Bone marrow (tissue), 2 donors: ENCODE measurements around the gene TUBG1.
"Not testable (repeated sequence)": the region's sequence is repeated elsewhere in the genome, so short reads cannot be mapped to it uniquely, and the experiment has no call there.

Experiments used
- DNase-seq, 2 donors: peaks; one replicate each; lab custom pipeline; 2025; lab: John Stamatoyannopoulos, UW

The TUBG1 gene

GRCh38 chr17:42623732-42624596, 14.5 kb downstream of the TUBG1 start:
- DNase-seq, result no peak

DNA sequence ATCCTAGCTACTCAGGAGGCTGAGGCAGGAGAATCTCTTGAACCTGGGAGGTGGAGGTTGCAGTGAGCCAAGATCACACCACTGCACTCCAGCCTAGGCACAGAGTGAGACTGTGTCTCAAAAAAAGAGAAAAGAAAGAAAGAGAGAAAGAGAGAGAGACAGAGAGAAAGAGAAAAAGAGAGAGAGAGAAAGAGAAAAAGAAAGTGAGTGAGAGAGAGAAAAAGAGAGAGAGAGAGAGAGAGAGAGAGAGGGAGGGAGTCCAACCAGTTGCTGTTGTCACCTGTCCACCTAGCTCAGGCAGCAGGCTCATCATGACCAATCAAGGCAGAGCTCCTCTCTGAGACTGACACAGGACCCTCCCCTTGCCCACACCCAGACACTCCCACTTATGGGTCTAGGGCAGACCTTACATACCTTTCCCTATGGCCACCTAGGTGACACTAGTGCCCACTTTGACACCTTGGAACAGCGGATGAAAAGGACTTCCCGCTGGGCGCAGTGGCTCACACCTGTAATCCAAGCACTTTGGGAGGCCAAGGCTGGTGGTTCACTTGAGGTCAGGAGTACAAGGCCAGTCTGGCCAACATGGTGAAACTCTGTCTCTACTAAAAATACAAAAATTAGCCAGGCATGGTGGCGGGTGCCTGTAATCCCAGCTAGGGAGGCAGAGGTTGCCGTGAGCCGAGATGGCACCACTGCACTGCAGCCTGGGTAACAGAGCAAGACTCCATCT, 17.7 kb downstream of the TUBG1 start:
- not testable (repeated sequence) for DNase-seq

- no peak for DNase-seq
Observed at GRCh38 chr17:42629411-42630009, 20.0 kb downstream of the TUBG1 start.

DNA sequence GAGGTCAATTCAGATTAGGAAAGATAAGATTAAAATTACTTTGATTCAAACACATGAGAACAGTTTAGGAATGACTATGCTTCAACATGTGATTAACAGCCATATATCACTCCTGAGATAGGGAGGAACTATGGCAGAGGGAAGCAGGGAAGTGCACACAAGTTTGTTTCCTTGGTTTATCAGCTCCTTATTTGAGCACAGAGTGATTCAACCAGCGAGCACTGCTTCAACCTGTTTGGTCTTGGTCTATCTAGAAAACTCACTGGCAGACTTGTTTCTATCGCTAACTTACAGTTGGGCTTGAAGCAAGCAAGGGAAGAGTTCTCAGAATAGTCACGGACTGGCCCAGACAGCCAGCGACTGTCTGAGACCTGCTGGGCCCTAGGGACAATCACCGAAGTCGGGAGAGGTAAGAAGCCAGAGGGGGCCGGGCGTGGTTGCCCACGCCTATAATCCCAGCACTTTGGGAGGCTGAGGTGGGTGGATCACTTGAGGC, 23.5 kb downstream of the TUBG1 start:
- no peak for DNase-seq

DNA sequence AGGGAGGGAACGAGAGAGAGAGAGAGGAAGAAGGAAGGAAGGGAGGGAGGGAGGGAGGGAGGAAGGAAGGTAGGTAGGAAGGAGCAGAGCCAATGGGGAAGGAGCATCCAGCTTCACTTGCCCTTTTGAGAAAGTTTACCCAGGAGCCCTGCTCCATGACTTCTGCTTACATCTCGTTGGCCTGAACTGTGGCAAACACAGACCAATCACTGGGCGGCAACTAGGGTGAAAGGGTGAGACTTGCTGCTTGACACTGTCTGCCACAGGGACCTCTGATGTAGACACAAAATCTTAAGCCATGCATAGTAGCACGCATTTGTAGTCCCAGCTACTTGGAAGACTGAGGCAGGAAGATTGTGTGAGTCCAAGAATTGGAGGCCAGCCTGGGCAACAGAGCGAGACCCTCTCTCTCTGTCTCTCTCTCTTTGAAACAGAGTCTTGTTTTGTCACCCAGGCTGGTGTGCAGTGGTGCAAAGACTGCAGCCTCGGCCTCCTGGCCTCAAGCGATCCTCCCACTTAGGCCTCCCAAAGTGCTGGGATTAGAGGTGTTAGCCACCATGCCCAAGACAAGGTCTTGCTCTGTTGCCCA, 30.1 kb downstream of the TUBG1 start:
- no peak for DNase-seq

GRCh38 chr17:42640121-42640520, 30.6 kb downstream of the TUBG1 start:
- DNase-seq, result no peak

DNA sequence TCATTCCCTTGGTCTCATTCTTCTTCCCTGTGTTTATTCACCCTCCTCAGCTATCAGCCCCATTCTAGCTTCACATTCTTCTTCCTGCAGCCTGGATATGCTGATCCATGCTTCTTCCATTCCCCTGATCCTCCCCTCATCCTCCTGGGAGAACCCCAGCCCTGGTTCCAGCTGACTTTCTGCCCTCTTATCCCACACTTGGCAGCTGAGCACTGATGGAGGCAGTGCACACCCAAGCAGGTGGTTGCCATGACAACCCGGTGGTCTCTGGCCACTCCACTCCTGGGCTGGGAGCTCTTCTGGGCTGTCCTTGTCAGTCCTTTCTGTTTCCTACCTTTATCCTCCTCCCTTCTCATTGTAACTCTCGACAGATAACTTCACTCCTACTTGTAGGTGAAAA, 32.9 kb downstream of the TUBG1 start:
- no peak for DNase-seq

DNA sequence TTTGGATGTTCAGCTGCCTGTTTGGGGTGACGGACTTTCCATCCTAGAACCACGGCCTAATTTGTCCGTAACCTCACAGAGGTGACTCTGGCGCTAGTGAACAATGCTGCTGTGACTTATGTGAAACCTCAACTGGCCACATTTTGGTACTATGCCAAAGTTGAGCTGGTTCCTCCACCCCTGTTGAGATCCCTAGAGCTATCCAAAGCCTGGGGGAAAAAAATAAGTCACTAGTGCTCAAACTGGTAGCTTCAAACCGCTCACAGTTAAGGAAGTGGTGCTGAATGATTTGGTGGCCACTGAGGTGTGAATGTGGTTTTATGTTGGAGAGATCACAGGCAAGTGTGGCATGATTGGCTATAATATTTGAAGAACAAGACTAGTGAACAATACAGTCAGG, 38.3 kb downstream of the TUBG1 start:
- DNase-seq, result no peak

DNA sequence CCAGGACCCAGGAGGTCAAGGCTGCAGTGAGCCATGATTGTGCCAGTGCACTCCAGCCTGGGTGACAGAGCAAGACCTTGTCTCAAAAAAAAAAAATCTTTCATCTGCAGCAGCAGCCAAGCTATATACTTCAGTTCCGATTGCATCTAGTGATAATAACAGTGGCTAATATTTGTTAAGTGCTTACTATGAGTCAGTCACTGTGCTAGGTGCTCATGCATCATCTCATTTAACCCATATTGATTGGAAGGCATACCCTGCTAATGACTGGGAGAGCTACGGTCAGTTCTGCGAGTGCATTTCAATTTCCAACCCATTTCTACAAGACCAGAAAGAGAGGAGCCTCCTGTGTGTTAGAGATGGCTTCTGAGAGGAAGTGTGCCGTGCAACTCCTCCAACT, 41.9 kb downstream of the TUBG1 start:
- DNase-seq, result no peak

- DNase-seq, result no peak
Observed at GRCh38 chr17:42653179-42654124, 44.0 kb downstream of the TUBG1 start.

GRCh38 chr17:42655528-42655927, 46.0 kb downstream of the TUBG1 start:
- DNase-seq, result no peak

DNA sequence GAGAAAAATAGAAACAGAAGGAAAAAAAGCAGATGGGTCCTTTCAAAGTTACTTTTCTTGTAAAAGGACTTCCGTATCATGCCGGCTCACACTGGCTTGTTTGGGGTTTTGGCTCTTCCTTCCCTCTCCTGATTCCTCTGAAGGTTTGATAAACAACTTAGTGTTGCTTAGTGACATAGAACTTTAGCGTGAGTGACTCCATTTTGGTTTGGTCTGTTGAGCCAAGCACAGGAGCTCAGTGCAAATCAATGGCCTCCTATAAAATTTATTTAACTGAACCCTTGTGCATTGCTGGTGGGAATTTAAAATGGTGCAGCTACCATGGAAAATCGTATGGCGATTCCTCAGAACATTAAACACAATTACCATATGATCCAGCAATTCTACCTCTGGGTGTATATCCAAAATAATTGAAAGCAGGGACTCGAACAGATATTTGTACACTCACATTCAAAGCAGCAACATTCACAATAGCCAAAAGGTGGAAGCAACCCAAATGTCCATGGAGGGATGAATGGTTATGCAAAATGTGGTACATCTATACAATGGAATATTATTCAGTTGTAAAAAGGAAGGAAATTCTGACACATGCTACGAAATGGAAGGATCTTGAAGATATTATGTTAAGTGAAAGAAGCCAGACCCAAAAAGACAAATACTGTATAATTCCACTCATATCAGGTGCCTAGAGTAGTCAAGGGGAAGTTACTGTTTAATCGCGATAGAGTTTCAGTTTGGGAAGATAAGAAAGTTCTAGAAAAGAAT, 48.5 kb downstream of the TUBG1 start:
- DNase-seq, result peak in 1 of 2 donors; percentile 63

DNA sequence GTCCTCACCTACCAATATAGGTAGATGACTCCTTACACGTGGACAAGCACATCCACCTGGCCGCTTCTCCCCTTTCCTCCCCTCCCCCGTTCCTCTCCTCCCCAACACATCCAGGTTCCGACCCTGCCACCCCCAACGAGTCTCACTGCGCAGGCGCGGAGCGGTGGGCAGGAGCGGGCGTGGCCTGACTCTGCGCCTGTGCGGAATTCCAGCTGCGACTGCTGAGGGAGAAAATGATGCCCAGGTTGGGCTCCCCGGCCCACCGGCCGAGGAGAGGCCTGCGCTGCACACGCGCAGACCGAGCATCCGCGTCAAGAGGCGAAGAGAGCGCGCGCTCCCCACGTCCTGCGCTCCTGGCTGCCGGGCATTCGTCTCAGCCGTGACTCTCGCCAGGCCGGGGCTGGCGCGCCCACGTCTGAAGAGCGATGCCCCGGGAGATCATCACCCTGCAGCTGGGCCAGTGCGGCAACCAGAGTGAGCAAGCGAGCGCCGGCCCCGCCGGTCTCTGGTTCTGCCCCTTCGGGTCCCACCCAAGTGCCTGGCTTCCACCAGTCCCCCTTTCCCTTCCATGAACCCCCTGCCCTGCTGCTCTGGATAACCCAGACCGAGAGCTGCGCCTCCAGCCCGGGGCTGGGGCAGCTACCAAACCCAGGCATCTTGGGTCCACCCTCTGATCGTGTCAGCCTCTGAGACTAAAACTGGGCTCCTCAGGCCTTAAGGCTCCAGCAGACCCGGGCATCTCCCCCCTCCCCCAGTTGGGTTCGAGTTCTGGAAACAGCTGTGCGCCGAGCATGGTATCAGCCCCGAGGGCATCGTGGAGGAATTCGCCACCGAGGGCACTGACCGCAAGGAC, 49.8 kb downstream of the TUBG1 start, which contains the start of gene TUBG2:
Gene TUBG2 (plus strand): TSS at position 206 of the 853 bp plus-strand sequence. CDS start 220 bp downstream, at position 426.
- no peak for DNase-seq

DNA sequence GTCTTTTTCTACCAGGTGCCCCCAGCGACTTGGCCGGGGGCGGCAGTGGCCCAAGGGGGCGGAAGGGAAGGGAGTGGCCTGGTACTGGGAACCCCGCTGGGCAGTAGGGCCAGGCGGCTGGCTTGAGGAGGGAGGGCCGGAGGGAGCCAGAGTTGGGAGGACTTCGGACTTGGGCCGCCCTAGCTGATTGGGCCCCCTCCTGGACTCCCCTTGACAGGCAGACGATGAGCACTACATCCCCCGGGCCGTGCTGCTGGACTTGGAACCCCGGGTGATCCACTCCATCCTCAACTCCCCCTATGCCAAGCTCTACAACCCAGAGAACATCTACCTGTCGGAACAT, 50.4 kb downstream of the TUBG1 start:
- not testable (repeated sequence) for DNase-seq

- no peak for DNase-seq
Observed at GRCh38 chr17:42660692-42661345, 51.3 kb downstream of the TUBG1 start.
